Adrenal gland (tissue), 5 donors: ENCODE results near the gene RYR2.

Source experiments
- CTCF ChIP-seq, 6 experiments: fragments of 450-650 bp in 4 of 6; fragments of 200-600 bp in 2 of 6; sonication (generic) in 1 of 6; IDR thresholded peaks; 1 replicate in 5 of 6; 2 replicates in 1 of 6; pipeline versions ENCODE4 v1.5.1 to v1.8.0; 2016 to 2021; ENCODE audit warnings: antibody characterized with exemption in 6 of 6, mild to moderate bottlenecking in 2 of 6, moderate library complexity in 1 of 6
- POLR2A ChIP-seq, 2 donors: fragments of 450-650 bp; IDR thresholded peaks; one replicate each; pipeline ENCODE4 v1.6.1; 2017; ENCODE audit warnings: antibody characterized with exemption in 2 of 2, mild to moderate bottlenecking in 2 of 2, moderate library complexity in 1 of 2
- donor health status: DM: no; HTN: no; CAD: no.

GRCh38 chr1:237679687-237680086 lies 637.7 kb downstream of the RYR2 start:
- no peak for TF ChIP-seq POLR2A (IDR thresholded peaks at IDR 0.05)
- no peak for TF ChIP-seq CTCF (IDR thresholded peaks at IDR 0.05)
